K562 (cell line): ENCODE results near the gene CEP350.

Experiments used
- POLR2A ChIP-seq: fragments of 450-650 bp; conservative IDR thresholded peaks from 2 replicates; pipeline ENCODE4 v1.6.1; 2016
- TF ChIP-seq, protein P1 (sequence below): fragments of 450-650 bp; conservative IDR thresholded peaks from 2 replicates; pipeline ENCODE4 v1.6.1; 2016; ENCODE audit warnings: missing genetic modification characterization, low read depth, mild to moderate bottlenecking, missing compliant biosample characterization, moderate library complexity

DNA sequence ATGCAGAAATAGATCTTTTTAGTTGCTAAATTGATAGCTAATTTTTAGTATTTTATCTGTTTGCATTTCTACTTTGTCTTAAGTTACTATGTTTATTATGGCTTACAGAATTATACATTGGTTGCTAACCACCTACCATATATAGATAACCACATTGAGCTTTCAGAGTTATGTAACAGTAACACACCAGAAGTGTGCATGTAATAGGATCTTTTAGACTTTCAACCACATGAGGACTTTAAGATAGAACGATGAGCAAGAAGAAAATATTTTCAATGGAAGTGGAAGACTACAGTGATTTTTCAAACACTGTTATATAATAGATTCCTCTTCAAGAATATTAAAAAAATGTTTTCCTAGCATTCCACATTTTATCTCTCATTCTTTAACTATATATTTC lies 43.7 kb upstream of the CEP350 start:
- no peak for TF ChIP-seq POLR2A
- TF ChIP-seq, protein P1, sequence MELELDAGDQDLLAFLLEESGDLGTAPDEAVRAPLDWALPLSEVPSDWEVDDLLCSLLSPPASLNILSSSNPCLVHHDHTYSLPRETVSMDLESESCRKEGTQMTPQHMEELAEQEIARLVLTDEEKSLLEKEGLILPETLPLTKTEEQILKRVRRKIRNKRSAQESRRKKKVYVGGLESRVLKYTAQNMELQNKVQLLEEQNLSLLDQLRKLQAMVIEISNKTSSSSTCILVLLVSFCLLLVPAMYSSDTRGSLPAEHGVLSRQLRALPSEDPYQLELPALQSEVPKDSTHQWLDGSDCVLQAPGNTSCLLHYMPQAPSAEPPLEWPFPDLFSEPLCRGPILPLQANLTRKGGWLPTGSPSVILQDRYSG (tag): no peak
